Measurements from ENCODE around the gene ADPGK.

ADPGK gene

GRCh38 chr15:72787526-72787925 is 4.0 kb upstream of the ADPGK start:
- no peak for DNase-seq (ENCODE audit: low spot score)

- no peak for DNase-seq (ENCODE audit: low spot score)
Measured at GRCh38 chr15:72786676-72787345, 3.3 kb upstream of the ADPGK start.

- no peak for DNase-seq (ENCODE audit: low spot score)
Measured at GRCh38 chr15:72786242-72786641, 2.7 kb upstream of the ADPGK start.

GRCh38 chr15:72785841-72786240 is 2.3 kb upstream of the ADPGK start:
- no peak for DNase-seq (ENCODE audit: low spot score)

GRCh38 chr15:72785432-72785831 is 1.9 kb upstream of the ADPGK start:
- DNase-seq (ENCODE audit: low spot score): no peak

GRCh38 chr15:72784456-72784876 is 908 bp upstream of the ADPGK start:
- DNase-seq (ENCODE audit: low spot score): no peak

- peak; percentile 32 for DNase-seq (ENCODE audit: low spot score)
Measured at GRCh38 chr15:72783004-72783639, 436 bp downstream of the ADPGK start.

GRCh38 chr15:72782274-72783003 is 1.1 kb downstream of the ADPGK start:
- no peak for DNase-seq (ENCODE audit: low spot score)

GRCh38 chr15:72781631-72782030 is 1.9 kb downstream of the ADPGK start:
- DNase-seq (ENCODE audit: low spot score): no peak

- DNase-seq (ENCODE audit: low spot score): no peak
Measured at GRCh38 chr15:72778796-72779195, 4.8 kb downstream of the ADPGK start.

- DNase-seq (ENCODE audit: low spot score): no peak
Measured at GRCh38 chr15:72774696-72775383, 8.7 kb downstream of the ADPGK start.

GRCh38 chr15:72771329-72771725 is 12.2 kb downstream of the ADPGK start:
- DNase-seq (ENCODE audit: low spot score): no peak

GRCh38 chr15:72770673-72771328 is 12.8 kb downstream of the ADPGK start:
- DNase-seq (ENCODE audit: low spot score): no peak

GRCh38 chr15:72766780-72767179 is 16.8 kb downstream of the ADPGK start:
- no peak for DNase-seq (ENCODE audit: low spot score)

- DNase-seq (ENCODE audit: low spot score): no peak
Measured at GRCh38 chr15:72766025-72766424, 17.5 kb downstream of the ADPGK start.

GRCh38 chr15:72764656-72765055 is 18.9 kb downstream of the ADPGK start:
- DNase-seq (ENCODE audit: low spot score): no peak

- DNase-seq (ENCODE audit: low spot score): no peak
Measured at GRCh38 chr15:72760590-72761260, 22.8 kb downstream of the ADPGK start.

GRCh38 chr15:72758182-72758581 is 25.4 kb downstream of the ADPGK start:
- DNase-seq (ENCODE audit: low spot score): no peak

- DNase-seq (ENCODE audit: low spot score): no peak
Measured at GRCh38 chr15:72754096-72754495, 29.5 kb downstream of the ADPGK start.

GRCh38 chr15:72751751-72752455 is 31.7 kb downstream of the ADPGK start:
- DNase-seq (ENCODE audit: low spot score): no peak

GRCh38 chr15:72749700-72750099 is 33.9 kb downstream of the ADPGK start:
- no peak for DNase-seq (ENCODE audit: low spot score)

Data from hematopoietic multipotent progenitor cell treated with erythropoietin and hydrocortisone succinate and interleukin-3 and kit ligand, for 17 days (in vitro differentiated cells).